GM19035 (cell line): ENCODE measurements around the gene ARAP1.

Experiments
- ATAC-seq: cut with Tn5 transposase; IDR thresholded peaks from one replicate; pipeline ENCODE4 v1.9.1; 2021; ENCODE audit not compliant: unreplicated experiment

Gene ARAP1

GRCh38 chr11:72705442-72706365, 46.5 kb downstream of the ARAP1 start:
- no peak for ATAC-seq

GRCh38 chr11:72704783-72705265, 47.4 kb downstream of the ARAP1 start:
- no peak for ATAC-seq

- no peak for ATAC-seq
Observed at GRCh38 chr11:72704028-72704782, 48.0 kb downstream of the ARAP1 start.

GRCh38 chr11:72703267-72704008, 48.8 kb downstream of the ARAP1 start:
- ATAC-seq = no peak

GRCh38 chr11:72702577-72703241, 49.5 kb downstream of the ARAP1 start:
- ATAC-seq = no peak

- ATAC-seq = no peak
Observed at GRCh38 chr11:72702096-72702495, 50.1 kb downstream of the ARAP1 start.

- ATAC-seq = no peak
Observed at GRCh38 chr11:72701466-72701865, 50.7 kb downstream of the ARAP1 start.

- ATAC-seq = no peak
Observed at GRCh38 chr11:72700146-72700545, 52.1 kb downstream of the ARAP1 start.

- no peak for ATAC-seq
Observed at GRCh38 chr11:72697814-72698213, 54.4 kb downstream of the ARAP1 start.

- ATAC-seq = no peak
Observed at GRCh38 chr11:72696866-72697700, 55.1 kb downstream of the ARAP1 start.

GRCh38 chr11:72695354-72695753, 56.9 kb downstream of the ARAP1 start:
- no peak for ATAC-seq

GRCh38 chr11:72693271-72693968, 58.8 kb downstream of the ARAP1 start:
- ATAC-seq = no peak

- ATAC-seq = no peak
Observed at GRCh38 chr11:72692498-72693237, 59.5 kb downstream of the ARAP1 start.

- no peak for ATAC-seq
Observed at GRCh38 chr11:72690166-72690565, 62.0 kb downstream of the ARAP1 start.

GRCh38 chr11:72688929-72689328, 63.3 kb downstream of the ARAP1 start:
- no peak for ATAC-seq

- ATAC-seq = no peak
Observed at GRCh38 chr11:72688486-72688885, 63.7 kb downstream of the ARAP1 start.

GRCh38 chr11:72687326-72687725, 64.9 kb downstream of the ARAP1 start:
- no peak for ATAC-seq

- no peak for ATAC-seq
Observed at GRCh38 chr11:72686639-72687220, 65.5 kb downstream of the ARAP1 start.
